Heart left ventricle (tissue), 16 donors: ENCODE data around the gene RAB6A. TPM values are rescaled to one million over a fixed set of nuclear protein-coding genes. Genes with fewer than 3 reads are reported as not detected.

Experiments
- ATAC-seq, 4 donors: fragments of 200-7000 bp; cut with Tn5 transposase; one replicate each; pipeline ENCODE4 v1.9.1; 2020 to 2022; ENCODE audit warnings: moderate library complexity in 4 of 4, mild to moderate bottlenecking in 3 of 4, moderate number of reproducible peaks in 1 of 4
- DNase-seq, 5 donors: peaks; one replicate each; pipeline ENCODE4 v3.0.0-alpha.2; 2020
- H3K27ac ChIP-seq, 12 donors: fragments of 200-600 bp; sonication (generic) in 4 of 12; one replicate each; pipeline versions ENCODE4 v1.5.0 to v1.8.0; 2016 to 2022; ENCODE audit warnings: mild to moderate bottlenecking in 2 of 12
- H3K27me3 ChIP-seq, 9 donors: fragments of 200-600 bp; sonication (generic) in 2 of 9; one replicate each; pipeline versions ENCODE4 v1.5.1 to v1.8.0; 2016 to 2022; ENCODE audit warnings: mild to moderate bottlenecking in 3 of 9
- H3K36me3 ChIP-seq, 9 donors: fragments of 200-600 bp; sonication (generic) in 2 of 9; one replicate each; pipeline versions ENCODE4 v1.5.0 to v1.8.0; 2018 to 2022; ENCODE audit warnings: mild to moderate bottlenecking in 2 of 9
- H3K4me1 ChIP-seq, 12 donors: fragments of 200-600 bp; sonication (generic) in 4 of 12; one replicate each; pipeline versions ENCODE4 v1.5.0 to v1.8.0; 2016 to 2022; ENCODE audit warnings: mild to moderate bottlenecking in 3 of 12
- H3K4me3 ChIP-seq, 12 donors: fragments of 200-600 bp; sonication (generic) in 4 of 12; one replicate each; pipeline versions ENCODE4 v1.5.0 to v1.8.0; 2017 to 2022; ENCODE audit warnings: mild to moderate bottlenecking in 9 of 12, moderate library complexity in 4 of 12
- H3K9me3 ChIP-seq, 12 donors: fragments of 200-600 bp; sonication (generic) in 4 of 12; one replicate each; pipeline versions ENCODE4 v1.5.0 to v1.8.0; 2016 to 2022; ENCODE audit warnings: mild to moderate bottlenecking in 1 of 12
- CTCF ChIP-seq, 12 donors: fragments of 200-600 bp; sonication (generic) in 4 of 12; IDR thresholded peaks; one replicate each; pipeline versions ENCODE4 v1.5.0 to v1.8.0; 2018 to 2022; ENCODE audit warnings: antibody characterized with exemption in 12 of 12, mild to moderate bottlenecking in 5 of 12
- POLR2A ChIP-seq, 2 donors: fragments of 450-650 bp; IDR thresholded peaks; one replicate each; pipeline ENCODE4 v1.6.1; 2017; ENCODE audit warnings: antibody characterized with exemption in 2 of 2, mild to moderate bottlenecking in 2 of 2, moderate library complexity in 2 of 2
- WGBS, 4 donors: extraction: QIAGEN DNeasy Blood & Tissue Kit in 2 of 4; methylation state at CpG; one replicate each; pipeline versions ENCODE4 v1.1.5 to v1.1.7; 2013 to 2018; 5-methylcytosine and 5-hydroxymethylcytosine counted together
- intact Hi-C, 10 donors: fragments of 100-400 bp; cut with DNase I; formaldehyde crosslinking; loops; one replicate each; pipeline versions ENCODE4 v1.11.1 to v1.14.2; 2022
- polyA plus RNA-seq, 2 donors: library from polyadenylated mRNA; stranded (reverse); fragments of 200-250 nt; gene quantifications; one replicate each; pipeline ENCODE4 v1.2.3, GENCODE V29; 2013
- total RNA-seq, 9 donors: library from RNA; depleted of rRNA in 2 of 9; stranded (reverse); fragments of >200 nt in 2 of 9; fragmentation: NEBNext Ultra II Directional in 3 of 9; extraction: Animal tissue kit (Norgen Biotek cat#: 25700) in 3 of 9; gene quantifications; one replicate each; pipeline versions ENCODE4 v1.1.0 to v1.2.4, GENCODE V29; 2016 to 2023
- donor health status: ischemic (EF 13 %, LVEDD 7.1; RV severe dilation, severe dysfunction).
- donor health status: healthy with polysubstance abuse.
- donor health status: DM: no; HTN: yes; CAD: no.
- donor health status: DM: no; HTN: no; CAD: no.
- donor health status: ischemic (EF 25% LVEDD 6.9; RV normal size, moderate dysfunction).
- donor health status: ischemic (EF 25% LVEDD 5.7; RV mildly dilated, moderate dysfunction).
- donor health status: healthy.
- donor health status: DM: yes; HTN: yes; CAD: no.
- donor health status: ischemic (EF 35%, LVEDD 5.7; RV mildly dilated, moderate dysfunction).
- donor health status: nonischemic (EF 11% LVEDD 7.7; RV severe dilation, severe dysfunction).
- donor health status: DM: yes; HTN: yes; CAD: no.
- donor health status: PGD.
- donor health status: ischemic (EF 29% LVEDD 5.4; RV normal size, mild dysfunction).
- donor health status: nonischemic (EF 23%, LVEDD 6.1; RV moderate dilation, normal function).

RAB6A gene
- total and polyA plus RNA-seq, 11 donors = 41.7 to 143 (median 117) TPM

- peaks cover 0 to 37% (median 9%) of the 10 kb centered on the region in 9 donors for H3K36me3 ChIP-seq
- TF ChIP-seq POLR2A (IDR thresholded peaks at IDR 0.05) (no peak), CTCF (IDR thresholded peaks at IDR 0.05) (peak in 6 of 12 donors; percentile 9 to 38 (median 32))
- no peak for DNase-seq
- no peak overlapping the region for H3K27ac ChIP-seq
- H3K4me1 ChIP-seq = peaks cover 0 to 4% (median under 1%) of the 10 kb centered on the region in 12 donors
- intact Hi-C loops = no loop called here
- no peaks in the 10 kb centered on the region for H3K27me3 ChIP-seq
- whole genome bisulfite sequencing, 4 donors = 93 to 99% (median 98%) methylated on average over 3 of the region's 3 CpGs
- ATAC-seq = no peak
- H3K4me3 ChIP-seq = no peak overlapping the region
- H3K9me3 ChIP-seq = no peaks in the 10 kb centered on the region
Measured at GRCh38 chr11:73729594-73730206, 31.2 kb downstream of the RAB6A start.

- TF ChIP-seq POLR2A (IDR thresholded peaks at IDR 0.05) (no peak), CTCF (IDR thresholded peaks at IDR 0.05) (no peak)
- no peak overlapping the region for H3K27ac ChIP-seq
- peaks cover 0 to 42% (median 18%) of the 10 kb centered on the region in 9 donors for H3K36me3 ChIP-seq
- ATAC-seq (no peak), DNase-seq (no peak)
- no peak overlapping the region for H3K4me3 ChIP-seq
- no peaks in the 10 kb centered on the region for H3K27me3 ChIP-seq
- intact Hi-C loops = no loop called here
- 87 to 96% (median 92%) methylated on average over 2 of the region's 2 CpGs for WGBS, 4 donors
- no peaks in the 10 kb centered on the region for H3K4me1 ChIP-seq
- no peaks in the 10 kb centered on the region for H3K9me3 ChIP-seq
Measured at GRCh38 chr11:73728000-73728399, 32.9 kb downstream of the RAB6A start.

GRCh38 chr11:73726825-73727224, 34.0 kb downstream of the RAB6A start:
- no peaks in the 10 kb centered on the region for H3K4me1 ChIP-seq
- H3K27ac ChIP-seq = no peak overlapping the region
- H3K27me3 ChIP-seq = no peaks in the 10 kb centered on the region
- H3K9me3 ChIP-seq = no peaks in the 10 kb centered on the region
- TF ChIP-seq CTCF (IDR thresholded peaks at IDR 0.05) (no peak), POLR2A (IDR thresholded peaks at IDR 0.05) (no peak)
- DNase-seq (no peak), ATAC-seq (no peak)
- H3K4me3 ChIP-seq = no peak overlapping the region
- intact Hi-C loops = no loop called here
- H3K36me3 ChIP-seq = peaks cover 0 to 42% (median 19%) of the 10 kb centered on the region in 9 donors
- 90 to 98% (median 92%) methylated on average over 2 of the region's 2 CpGs for WGBS, 4 donors

- TF ChIP-seq POLR2A (IDR thresholded peaks at IDR 0.05) (no peak), CTCF (IDR thresholded peaks at IDR 0.05) (no peak)
- H3K4me1 ChIP-seq = peaks cover 0 to 10% (median 3%) of the 10 kb centered on the region in 12 donors
- H3K27ac ChIP-seq = no peak overlapping the region
- peaks cover 0 to 73% (median 56%) of the 10 kb centered on the region in 9 donors for H3K36me3 ChIP-seq
- no peaks in the 10 kb centered on the region for H3K27me3 ChIP-seq
- DNase-seq (no peak), ATAC-seq (no peak)
- no peaks in the 10 kb centered on the region for H3K9me3 ChIP-seq
- no peak overlapping the region for H3K4me3 ChIP-seq
- intact Hi-C loops = no loop called here
- 79 to 81% (median 80%) methylated on average over 3 of the region's 3 CpGs for WGBS, 4 donors
Measured at GRCh38 chr11:73717136-73717535, 43.7 kb downstream of the RAB6A start.
